Fibroblast of gingiva (primary cell): ENCODE results near the gene OSBP2.
A peak's percentile ranks its signal among the peaks of the same experiment; 100 is the strongest.
"Not testable (repeated sequence)": the region's sequence is repeated elsewhere in the genome, so short reads cannot be mapped to it uniquely, and the experiment has no call there.

Experiments
- DNase-seq: peaks from one replicate; pipeline ENCODE4 v3.0.0-alpha.2; 2011; ENCODE audit warnings: low read depth

OSBP2 gene

DNA sequence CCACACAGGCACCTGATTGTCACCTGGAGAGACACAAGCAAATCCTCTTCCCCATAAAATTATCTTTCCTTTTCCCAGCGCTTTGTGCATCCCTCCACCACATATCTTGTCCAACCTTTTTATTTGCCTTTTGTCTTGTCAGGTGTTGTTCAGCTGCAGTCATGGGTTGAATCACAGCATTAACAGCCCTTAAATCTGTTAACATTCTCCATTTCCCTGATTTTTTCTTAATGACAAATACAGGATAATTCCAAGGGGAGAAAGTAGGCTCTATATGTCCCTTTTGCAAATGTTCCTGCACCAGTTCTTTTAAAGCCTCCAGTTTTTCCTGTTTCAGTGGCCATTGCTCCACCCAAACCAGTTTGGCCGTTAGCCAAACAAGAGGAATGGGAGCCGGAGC, 18.1 kb upstream of the OSBP2 start:
- DNase-seq, result not testable (repeated sequence)

- not testable (repeated sequence) for DNase-seq
These were observed 14.6 kb upstream of the OSBP2 start for GRCh38 chr22:30679895-30680690.

- DNase-seq, result no peak
These were observed 13.5 kb upstream of the OSBP2 start for GRCh38 chr22:30680991-30681770.

GRCh38 chr22:30681831-30682230, 12.8 kb upstream of the OSBP2 start:
- no peak for DNase-seq

- DNase-seq, result no peak
These were observed 9.5 kb upstream of the OSBP2 start for GRCh38 chr22:30685178-30685577.

GRCh38 chr22:30687358-30687757, 7.3 kb upstream of the OSBP2 start:
- no peak for DNase-seq

- DNase-seq, result no peak
These were observed 5.1 kb upstream of the OSBP2 start for GRCh38 chr22:30689622-30690021.

DNA sequence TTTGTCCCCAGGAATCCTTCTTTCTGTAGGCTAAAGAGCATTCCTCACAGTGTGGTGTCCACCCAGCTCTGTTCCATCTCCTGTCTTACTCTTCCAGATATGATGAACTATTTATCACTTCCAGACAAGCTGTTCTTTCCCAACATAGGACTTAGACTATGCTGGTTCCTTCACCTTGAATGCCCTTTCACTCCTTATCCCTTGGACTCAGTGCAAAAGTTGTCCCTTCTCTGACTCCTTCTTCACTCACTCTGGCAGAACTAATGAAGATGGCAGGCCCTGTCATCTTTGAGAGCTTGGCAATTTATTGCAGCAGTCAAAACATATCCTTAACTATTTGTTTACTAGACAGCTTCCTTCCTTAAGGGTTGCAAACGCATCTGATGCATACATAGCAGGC, 3.5 kb upstream of the OSBP2 start:
- DNase-seq, result no peak

- DNase-seq, result peak; percentile 11
These were observed 469 bp upstream of the OSBP2 start for GRCh38 chr22:30694171-30694639.

GRCh38 chr22:30695351-30695851, 727 bp downstream of the OSBP2 start:
- no peak for DNase-seq

DNA sequence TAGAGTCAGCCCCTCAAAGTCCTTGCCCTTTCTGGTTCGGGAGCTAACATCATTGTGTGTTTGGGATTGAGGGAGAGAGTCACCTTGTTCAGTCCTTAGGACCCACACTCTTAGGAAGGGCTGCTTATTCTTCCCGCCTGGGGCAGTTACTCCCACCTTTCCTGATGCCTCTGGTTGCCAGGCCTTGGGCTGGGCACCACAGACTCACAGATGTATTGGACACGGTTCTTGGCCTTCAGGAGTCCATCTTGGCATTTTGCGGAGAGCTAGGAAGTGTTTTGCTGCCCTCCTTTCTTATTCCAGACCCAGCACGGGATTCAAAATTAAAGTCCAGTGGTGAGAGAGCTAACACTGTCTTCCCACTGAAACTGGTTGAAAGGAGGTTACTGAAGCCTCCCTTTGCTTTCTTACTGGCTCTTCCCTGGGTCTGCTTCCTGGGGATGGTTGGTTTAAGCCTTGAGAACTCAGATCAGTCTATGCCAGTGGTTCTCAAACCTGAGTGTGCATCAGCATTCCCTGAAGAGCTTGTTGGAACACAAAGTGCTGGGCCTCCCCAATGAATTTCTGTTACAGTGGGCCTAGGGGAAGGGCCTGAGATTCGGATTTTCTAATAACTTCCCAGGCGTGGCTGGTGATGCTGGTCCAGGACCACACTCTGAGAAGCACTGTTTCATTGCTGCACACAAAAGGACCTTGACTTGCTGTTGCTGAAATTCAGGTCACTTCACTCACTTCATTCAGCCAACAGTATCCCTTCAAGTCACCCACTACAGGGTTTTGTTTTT, 1.4 kb downstream of the OSBP2 start:
- no peak for DNase-seq

GRCh38 chr22:30697975-30698374, 3.3 kb downstream of the OSBP2 start:
- no peak for DNase-seq

DNA sequence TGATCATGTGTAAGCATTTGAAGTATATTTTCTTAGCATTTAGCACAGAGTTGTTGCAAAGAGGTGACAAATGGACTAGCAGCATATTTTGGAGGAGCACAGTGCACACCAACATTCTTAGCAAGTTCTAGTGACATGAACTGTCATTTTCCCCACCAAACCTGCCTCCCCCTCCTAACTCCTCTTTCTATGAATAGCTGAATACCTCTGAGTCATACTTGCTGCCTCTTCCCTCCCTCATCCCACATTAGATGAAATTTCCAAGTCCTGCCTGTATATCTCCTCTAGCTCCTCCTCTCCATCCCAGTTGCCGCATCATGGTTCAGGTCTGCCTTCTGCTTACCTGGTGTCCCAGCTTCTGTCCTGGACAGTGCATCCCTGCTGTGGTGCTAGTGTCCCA, 7.2 kb downstream of the OSBP2 start:
- DNase-seq, result no peak

- peak; percentile 48 for DNase-seq
These were observed 8.2 kb downstream of the OSBP2 start for GRCh38 chr22:30702856-30703255.

GRCh38 chr22:30704978-30705377, 10.3 kb downstream of the OSBP2 start:
- DNase-seq, result no peak

- DNase-seq, result peak; percentile 95
These were observed 11.3 kb downstream of the OSBP2 start for GRCh38 chr22:30705710-30706651.

GRCh38 chr22:30709980-30710379, 15.3 kb downstream of the OSBP2 start:
- DNase-seq, result not testable (repeated sequence)

DNA sequence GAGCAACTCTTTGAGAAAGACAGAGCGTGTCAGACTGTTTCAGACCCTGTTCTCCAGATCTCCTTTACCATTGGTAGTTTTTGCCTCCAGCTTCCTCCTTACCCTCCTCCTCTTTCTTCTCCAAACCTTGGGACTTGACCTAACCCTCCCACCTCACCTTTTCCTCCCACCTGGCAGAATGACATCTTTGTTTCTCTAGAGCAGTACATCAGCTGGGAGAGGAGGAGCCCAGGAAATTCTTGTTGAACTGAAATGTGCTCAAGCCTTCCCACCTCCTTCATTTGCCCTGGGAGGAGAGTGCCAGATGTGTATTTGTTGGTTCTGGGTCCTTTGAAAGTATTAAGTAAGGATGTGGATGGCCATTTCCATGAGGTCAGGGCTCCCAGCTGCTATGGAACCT, 17.4 kb downstream of the OSBP2 start:
- no peak for DNase-seq

DNA sequence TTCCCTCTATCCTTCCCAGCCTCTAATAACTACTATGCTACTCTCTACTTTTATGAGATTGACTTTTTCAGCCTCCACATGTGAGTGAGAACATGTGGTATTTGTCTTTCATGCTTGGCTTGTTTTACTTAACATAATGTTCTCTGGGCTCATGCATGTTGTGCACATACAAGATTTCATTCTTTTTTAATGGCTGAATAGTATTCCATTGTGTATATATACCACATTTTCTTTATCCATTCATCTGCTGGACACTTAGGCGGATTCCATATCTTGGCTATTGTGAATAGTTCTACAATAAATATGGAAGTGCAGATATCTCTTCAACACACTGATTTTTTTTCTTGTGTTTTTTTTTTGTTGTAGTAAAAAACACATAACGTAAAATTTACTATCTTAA, 19.4 kb downstream of the OSBP2 start:
- DNase-seq, result no peak

- DNase-seq, result peak; percentile 78
These were observed 22.8 kb downstream of the OSBP2 start for GRCh38 chr22:30717331-30717921.

DNA sequence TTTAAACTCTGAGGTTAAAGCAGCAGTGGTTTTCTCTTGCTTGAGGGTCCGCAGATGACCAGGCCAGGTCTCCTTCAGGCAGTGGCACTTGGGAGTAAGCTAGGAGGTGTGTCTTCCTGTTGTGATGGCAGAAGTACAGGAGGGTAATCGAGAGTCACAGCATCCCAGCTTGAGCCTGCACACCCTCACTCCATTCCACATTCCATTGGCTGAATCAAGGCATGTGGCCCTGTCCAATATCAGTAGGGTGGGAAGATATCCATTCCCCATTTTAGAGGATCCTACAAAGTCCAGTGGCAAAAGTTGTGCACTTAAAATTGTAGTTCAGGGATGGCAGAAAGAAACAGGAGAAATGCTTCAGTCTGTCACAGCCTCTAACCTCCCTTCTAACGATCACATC, 23.3 kb downstream of the OSBP2 start:
- DNase-seq, result no peak
